Pancreas (tissue), 10 donors: Measurements from ENCODE around the gene THSD4. TPM values are rescaled to one million over a fixed set of nuclear protein-coding genes. Genes with fewer than 3 reads are reported as not detected.

ENCODE experiments used
- ATAC-seq, 4 donors: fragments of 200-7000 bp; cut with Tn5 transposase; one replicate each; pipeline versions ENCODE4 v1.8.0 to v1.9.1; 2020; ENCODE audit warnings: mild to moderate bottlenecking in 4 of 4, moderate library complexity in 4 of 4
- DNase-seq, 6 donors: peaks; one replicate each; pipeline ENCODE4 v3.0.0-alpha.2; 2020
- FAIRE-seq: peaks from 2 replicates; lab custom pipeline; 2012; peaks lifted over from hg19 to GRCh38; lab: Jason Lieb, UNC
- H3K27ac ChIP-seq, 4 donors: fragments of 200-600 bp; sonication (generic); 1 replicate in 3 of 4; 2 replicates in 1 of 4; pipeline versions ENCODE4 v1.5.0 to v1.8.0; 2020
- H3K27me3 ChIP-seq, 4 donors: fragments of 200-600 bp; one replicate each; pipeline ENCODE4 v1.8.0; 2021
- H3K36me3 ChIP-seq, 3 donors: fragments of 200-600 bp; sonication (generic) in 1 of 3; one replicate each; pipeline versions ENCODE4 v1.5.0 to v1.8.0; 2020 to 2021
- H3K4me1 ChIP-seq, 3 donors: fragments of 200-600 bp; one replicate each; pipeline ENCODE4 v1.8.0; 2021
- H3K4me3 ChIP-seq, 4 donors: fragments of 200-600 bp; sonication (generic) in 2 of 4; one replicate each; pipeline versions ENCODE4 v1.5.0 to v1.8.0; 2020 to 2021
- H3K9me3 ChIP-seq, 4 donors: fragments of 200-600 bp; one replicate each; pipeline ENCODE4 v1.8.0; 2021
- WGBS, 2 donors: extraction: QIAGEN DNeasy Blood & Tissue Kit; methylation state at CpG; one replicate each; pipeline ENCODE4 v1.1.7; 2013; 5-methylcytosine and 5-hydroxymethylcytosine counted together
- intact Hi-C, 3 donors: fragments of 100-400 bp; cut with DNase I; formaldehyde crosslinking; loops; one replicate each; pipeline versions ENCODE4 v1.11.1 to v1.14.2; 2022
- polyA plus RNA-seq, 2 donors: library from polyadenylated mRNA; stranded (reverse); fragments of 200-250 nt; gene quantifications; one replicate each; pipeline ENCODE4 v1.2.3, GENCODE V29; 2013
- total RNA-seq, 6 donors: library from RNA; stranded (reverse); fragmentation: NEBNext Ultra II Directional in 4 of 6; extraction: Animal tissue kit (Norgen Biotek cat#: 25700) in 4 of 6; gene quantifications; one replicate each; pipeline versions ENCODE4 v1.2.1 to v1.2.4, GENCODE V29; 2021 to 2023
- TF ChIP-seq, protein P1 (sequence below), 4 donors: fragments of 200-600 bp; sonication (generic) in 3 of 4; IDR thresholded peaks; one replicate each; pipeline versions ENCODE4 v1.5.0 to v1.8.0; 2021; ENCODE audit warnings: antibody characterized with exemption in 4 of 4
- donor health status: healthy with polysubstance abuse.
- donor health status: DM: no; HTN: no; CAD: no; lungs with moderate emphysema.
- donor health status: DM: no; HTN: no; CAD: no.
- donor health status: control.
- donor health status: control.
- donor health status: Bipolar disorder and iron deficiency.
- donor health status: DM: yes; HTN: yes; CAD: no.
- donor health status: DM: no; HTN: no; CAD: no.
- donor health status: DM: no; HTN: no; CAD: no.
- donor health status: DM: yes; HTN: yes; CAD: no.

The THSD4 gene
- total and polyA plus RNA-seq, 8 donors: 6.0 to 17.8 (median 13.3) TPM

- H3K9me3 ChIP-seq: no peaks in the 10 kb centered on the region
- H3K4me1 ChIP-seq: no peaks in the 10 kb centered on the region
- no peak overlapping the region for H3K4me3 ChIP-seq
- FAIRE-seq: no peak
- intact Hi-C loops: no loop called here
- WGBS, 2 donors: 46% methylated on average over 1 of the region's 1 CpG
- TF ChIP-seq, protein P1, sequence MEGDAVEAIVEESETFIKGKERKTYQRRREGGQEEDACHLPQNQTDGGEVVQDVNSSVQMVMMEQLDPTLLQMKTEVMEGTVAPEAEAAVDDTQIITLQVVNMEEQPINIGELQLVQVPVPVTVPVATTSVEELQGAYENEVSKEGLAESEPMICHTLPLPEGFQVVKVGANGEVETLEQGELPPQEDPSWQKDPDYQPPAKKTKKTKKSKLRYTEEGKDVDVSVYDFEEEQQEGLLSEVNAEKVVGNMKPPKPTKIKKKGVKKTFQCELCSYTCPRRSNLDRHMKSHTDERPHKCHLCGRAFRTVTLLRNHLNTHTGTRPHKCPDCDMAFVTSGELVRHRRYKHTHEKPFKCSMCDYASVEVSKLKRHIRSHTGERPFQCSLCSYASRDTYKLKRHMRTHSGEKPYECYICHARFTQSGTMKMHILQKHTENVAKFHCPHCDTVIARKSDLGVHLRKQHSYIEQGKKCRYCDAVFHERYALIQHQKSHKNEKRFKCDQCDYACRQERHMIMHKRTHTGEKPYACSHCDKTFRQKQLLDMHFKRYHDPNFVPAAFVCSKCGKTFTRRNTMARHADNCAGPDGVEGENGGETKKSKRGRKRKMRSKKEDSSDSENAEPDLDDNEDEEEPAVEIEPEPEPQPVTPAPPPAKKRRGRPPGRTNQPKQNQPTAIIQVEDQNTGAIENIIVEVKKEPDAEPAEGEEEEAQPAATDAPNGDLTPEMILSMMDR (IDR thresholded peaks at IDR 0.05): no peak
- no peaks in the 10 kb centered on the region for H3K27me3 ChIP-seq
- no peak for DNase-seq
- ATAC-seq: no peak
- H3K36me3 ChIP-seq: no peaks in the 10 kb centered on the region
- H3K27ac ChIP-seq: no peak overlapping the region
Observed at GRCh38 chr15:71462638-71463037, 347.4 kb downstream of the THSD4 start.

GRCh38 chr15:71463156-71463665 is 347.9 kb downstream of the THSD4 start:
- H3K9me3 ChIP-seq: no peaks in the 10 kb centered on the region
- no peak overlapping the region for H3K27ac ChIP-seq
- no peak overlapping the region for H3K4me3 ChIP-seq
- H3K36me3 ChIP-seq: no peaks in the 10 kb centered on the region
- 80 to 88% methylated on average over 6 of the region's 6 CpGs for WGBS, 2 donors
- no peaks in the 10 kb centered on the region for H3K27me3 ChIP-seq
- no peak for FAIRE-seq
- intact Hi-C loops: no loop called here
- no peak for DNase-seq
- no peak for ATAC-seq
- H3K4me1 ChIP-seq: no peaks in the 10 kb centered on the region
- TF ChIP-seq, protein P1 (IDR thresholded peaks at IDR 0.05): no peak

- no peaks in the 10 kb centered on the region for H3K4me1 ChIP-seq
- DNase-seq (no peak), ATAC-seq (peak in 1 of 4 donors; percentile 29), FAIRE-seq (no peak)
- H3K9me3 ChIP-seq: no peaks in the 10 kb centered on the region
- WGBS, 2 donors: 77 to 81% methylated on average over 3 of the region's 3 CpGs
- TF ChIP-seq, protein P1 (IDR thresholded peaks at IDR 0.05): no peak
- no peaks in the 10 kb centered on the region for H3K36me3 ChIP-seq
- H3K27me3 ChIP-seq: no peaks in the 10 kb centered on the region
- no peak overlapping the region for H3K4me3 ChIP-seq
- intact Hi-C loops: no loop called here
- H3K27ac ChIP-seq: no peak overlapping the region
Observed at GRCh38 chr15:71465131-71465955, 350.1 kb downstream of the THSD4 start.

DNA sequence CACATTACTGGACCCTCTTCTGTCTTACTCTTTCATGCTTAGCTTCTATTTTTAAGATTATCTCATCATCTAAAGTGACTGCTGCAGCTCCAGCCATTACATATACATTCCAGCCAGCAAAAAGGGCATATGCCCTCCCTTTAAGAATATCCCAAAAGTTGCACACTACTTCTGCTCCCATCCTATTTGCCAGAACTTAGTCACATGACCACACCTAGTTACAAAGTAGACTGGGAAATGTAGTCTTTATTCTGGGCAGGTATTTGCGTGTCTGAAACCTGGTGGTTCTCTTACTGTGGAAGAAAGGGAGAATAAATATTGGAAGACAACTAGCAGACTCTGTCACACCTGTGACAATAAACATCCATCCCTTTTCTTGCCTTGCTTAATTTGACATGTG is 353.4 kb downstream of the THSD4 start:
- WGBS, 2 donors: 92 to 96% methylated on average over 1 of the region's 1 CpG
- FAIRE-seq: no peak
- intact Hi-C loops: no loop called here
- no peaks in the 10 kb centered on the region for H3K4me1 ChIP-seq
- H3K4me3 ChIP-seq: no peak overlapping the region
- no peaks in the 10 kb centered on the region for H3K27me3 ChIP-seq
- ATAC-seq: no peak
- no peaks in the 10 kb centered on the region for H3K9me3 ChIP-seq
- TF ChIP-seq, protein P1 (IDR thresholded peaks at IDR 0.05): no peak
- no peak for DNase-seq
- H3K27ac ChIP-seq: no peak overlapping the region
- no peaks in the 10 kb centered on the region for H3K36me3 ChIP-seq

- no peak for DNase-seq
- Histone ChIP-seq H3K4me1 (no peaks in the 10 kb centered on the region), H3K36me3 (no peaks in the 10 kb centered on the region), H3K9me3 (no peaks in the 10 kb centered on the region), H3K27ac (no peak overlapping the region), H3K4me3 (no peak overlapping the region), H3K27me3 (no peaks in the 10 kb centered on the region)
- 81 to 86% methylated on average over 8 of the region's 8 CpGs for WGBS, 2 donors
- FAIRE-seq: no peak
- ATAC-seq: no peak
- TF ChIP-seq, protein P1 (IDR thresholded peaks at IDR 0.05): no peak
- intact Hi-C loops: no loop called here
Observed at GRCh38 chr15:71469413-71469812, 354.1 kb downstream of the THSD4 start.
